ENCODE data around the gene LGALS7B. TPM values are rescaled to one million over a fixed set of nuclear protein-coding genes. Genes with fewer than 3 reads are reported as not detected.

LGALS7B gene
- total and polyA plus RNA-seq, 2 of the 8 experiments (the other 6 are each of a cell fraction or from before 2014, with no cell fraction given) = 3.6 TPM; not detected in 1

- H4K20me1 ChIP-seq (replicated peaks in 1 of 2; ENCODE audit: control insufficient read depth in 1 of 2, insufficient read depth in 2 of 2, low read length in 2 of 2) = no peaks in the 10 kb centered on the region
- CTCF ChIA-PET (ENCODE audit: partially characterized antibody) = interaction anchor here (0.6 to 0.9 kb wide), 2 partner anchors 12 to 566 kb away, joined by 3 read pairs; no protein-coding TSS in a partner anchor
- H2AFZ ChIP-seq (ENCODE audit: low read length) = no peak overlapping the region
- no peaks in the 10 kb centered on the region for H3K79me1 ChIP-seq (ENCODE audit: low read depth, low read length)
- no peak overlapping the region for H4K91ac ChIP-seq (replicated peaks; ENCODE audit: insufficient read length, low read length)
- no peaks in the 10 kb centered on the region for H3K4me1 ChIP-seq (replicated peaks in 1 of 4; ENCODE audit: control insufficient read depth in 3 of 4, insufficient read depth in 4 of 4, low read length in 3 of 4)
- H3K4ac ChIP-seq (replicated peaks; ENCODE audit: insufficient read length, low read depth, low read length) = no peak overlapping the region
- H3K23ac ChIP-seq (ENCODE audit: insufficient read length) = no peak overlapping the region
- H3K14ac ChIP-seq (ENCODE audit: insufficient read length) = no peak overlapping the region
- no peaks in the 10 kb centered on the region for H3K36me3 ChIP-seq (ENCODE audit: control insufficient read depth in 2 of 4, insufficient read depth in 4 of 4, low read length in 3 of 4)
- H3K9ac ChIP-seq (replicated peaks in 1 of 4; ENCODE audit: extremely low read depth in 1 of 4, low read depth in 3 of 4, low read length in 3 of 4) = no peak overlapping the region
- 0 out of 4 replicates have a peak, but pooled peaks cover 0 to 2% of the 10 kb centered on the region in 2 experiments for H3K9me3 ChIP-seq (ENCODE audit: insufficient read depth in 2 of 2, low read depth in 1 of 2, low read length in 1 of 2)
- no peak overlapping the region for H3K56ac ChIP-seq (replicated peaks; ENCODE audit: insufficient read length, low read depth, low read length)
- no peak overlapping the region for H2BK20ac ChIP-seq (ENCODE audit: low read length)
- H3K27ac ChIP-seq (ENCODE audit: low read depth, low read length) = no peak overlapping the region
- no peak overlapping the region for H2AK5ac ChIP-seq (ENCODE audit: low read depth, low read length)
- H3K18ac ChIP-seq (ENCODE audit: extremely low read depth, low read length) = no peak overlapping the region
- no peaks in the 10 kb centered on the region; a peak in 2 of 7 replicates for H3K27me3 ChIP-seq (replicated peaks in 1 of 4; ENCODE audit: control insufficient read depth in 3 of 4, extremely low read depth in 1 of 4, insufficient read depth in 3 of 4, low read length in 3 of 4)
- FAIRE-seq (no peak), DNase-seq (ENCODE audit: low read depth in 1 of 2, low spot score in 2 of 2) (no peak)
- H2BK120ac ChIP-seq (replicated peaks; ENCODE audit: low read depth, low read length) = no peak overlapping the region
- 86% methylated on average over 1 of the region's 1 CpG; no CpG with 5 or more reads in 1 of the 2 experiments for WGBS, 2 experiments (ENCODE audit: extremely low coverage in 1 of 2, insufficient coverage in 1 of 2, insufficient read length in 1 of 2, insufficient replicate concordance in 2 of 2, low coverage in 1 of 2, low lambda C conversion rate in 2 of 2, missing lambda C conversion rate in 1 of 2)
- no peaks in the 10 kb centered on the region for H3K79me2 ChIP-seq (ENCODE audit: control insufficient read depth in 1 of 2, insufficient read depth in 2 of 2, low read length in 2 of 2)
- no peak overlapping the region for H4K8ac ChIP-seq (ENCODE audit: extremely low read depth, insufficient read depth, low read length)
- peaks cover 5% of the 10 kb centered on the region; the same call in 1 of the 2 replicates for H3K23me2 ChIP-seq (ENCODE audit: low read depth, low read length)
- no peak overlapping the region for H2BK5ac ChIP-seq (ENCODE audit: low read depth, low read length)
- no peak overlapping the region for H4K5ac ChIP-seq (ENCODE audit: insufficient read length, low read depth, low read length)
- POLR2A ChIA-PET (ENCODE audit: partially characterized antibody) = interaction anchor here (0.6 kb wide), 1 partner anchor 47 kb away, joined by 3 read pairs; no protein-coding TSS in a partner anchor
- no peak overlapping the region for H2BK12ac ChIP-seq (ENCODE audit: low read depth, low read length)
- H3K4me2 ChIP-seq (ENCODE audit: insufficient read depth in 1 of 2, low read depth in 2 of 2, low read length in 2 of 2) = no peak overlapping the region
- H3K4me3 ChIP-seq (ENCODE audit: extremely low read depth in 1 of 4, insufficient read depth in 2 of 4, low read depth in 3 of 4, low read length in 4 of 4) = no peak overlapping the region
- no peak overlapping the region for H2BK15ac ChIP-seq (ENCODE audit: low read length)
Observed at GRCh38 chr19:38805180-38805579, 16.2 kb downstream of the LGALS7B start.
